Measurements from ENCODE around the gene CES2. TPM values are rescaled to one million over a fixed set of nuclear protein-coding genes. Genes with fewer than 3 reads are reported as not detected.

Gene CES2
- total RNA-seq, 1 donor from 2014 or later = 47.6 TPM

DNA sequence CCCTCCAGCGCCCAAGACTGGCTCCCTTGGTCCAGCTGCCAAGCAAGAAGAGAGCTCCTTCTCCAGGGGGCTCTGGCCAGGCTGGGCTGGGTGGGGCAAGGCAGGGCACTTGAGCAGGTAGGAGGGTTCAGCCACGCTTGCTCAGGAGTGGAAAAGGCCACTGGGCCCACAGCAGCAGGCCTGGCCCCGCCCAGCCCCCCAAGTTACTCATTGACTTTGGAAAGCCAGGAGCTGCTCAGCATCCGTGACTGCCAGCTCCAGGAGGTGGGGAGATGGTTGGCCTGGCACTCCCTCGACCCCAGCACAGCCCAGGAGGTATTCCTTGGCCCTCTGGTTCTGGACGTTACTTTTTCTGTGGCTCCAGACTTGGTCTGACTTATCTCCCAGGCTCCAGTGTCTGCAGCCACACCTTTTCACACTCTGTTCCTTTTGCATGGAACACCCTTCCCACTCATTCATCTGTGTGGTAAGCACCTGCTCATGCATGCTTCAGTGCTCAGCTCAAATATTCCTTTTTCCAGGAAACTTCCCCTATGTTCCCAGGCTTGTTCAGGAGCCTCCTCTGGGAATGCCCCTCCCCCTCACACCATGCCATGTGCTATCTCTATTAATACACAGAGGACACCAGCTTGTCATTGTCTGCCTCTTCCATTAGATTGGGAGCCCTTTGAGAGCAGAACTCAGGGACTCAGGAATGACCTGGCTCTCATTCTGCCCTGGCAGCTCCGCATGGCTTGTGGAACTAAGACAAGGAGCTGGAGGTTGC is 16.3 kb upstream of the CES2 start, which contains the start of gene CDH16:
TSS of gene CDH16 (minus strand) at position 83 of the 766 bp plus-strand sequence. CDS start 820 bp downstream, outside the sequence.
- no peak for DNase-seq (ENCODE audit: low spot score)

DNA sequence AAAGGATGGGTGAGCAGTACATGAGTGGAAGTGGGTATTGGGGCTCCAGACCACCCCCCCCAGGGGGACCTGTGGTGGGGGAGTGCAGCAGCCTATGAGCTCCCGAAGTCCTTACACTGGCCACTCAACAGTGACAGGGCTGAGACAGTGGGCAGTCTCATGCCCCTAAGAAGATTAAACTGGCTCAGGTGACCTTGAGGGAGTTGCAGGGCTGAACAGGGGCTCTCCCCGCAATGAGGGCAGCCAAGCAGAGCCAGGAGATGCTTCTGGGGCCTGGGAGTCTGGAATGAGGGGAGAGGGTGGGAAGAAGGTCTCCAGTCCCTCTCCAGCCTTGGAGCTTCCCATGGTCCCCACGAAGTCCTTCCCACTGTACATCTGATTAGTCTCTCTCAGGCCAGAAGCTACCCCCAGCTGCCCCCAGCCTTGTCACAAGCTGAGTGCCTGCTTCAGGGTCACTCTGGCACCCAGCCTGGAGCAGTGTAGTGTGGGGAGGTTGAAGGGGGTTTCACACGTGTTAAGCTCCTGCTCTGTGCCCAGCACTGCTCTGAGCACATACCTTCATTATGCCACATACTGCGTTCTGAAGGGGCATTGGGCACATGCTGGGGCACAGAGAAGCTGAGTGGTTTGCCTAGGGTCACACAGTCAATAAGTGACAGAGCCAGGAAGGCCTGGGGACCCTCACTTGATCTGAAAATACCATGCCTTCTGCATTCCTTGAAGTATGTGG is 15.6 kb upstream of the CES2 start:
- no peak for DNase-seq (ENCODE audit: low spot score)

DNA sequence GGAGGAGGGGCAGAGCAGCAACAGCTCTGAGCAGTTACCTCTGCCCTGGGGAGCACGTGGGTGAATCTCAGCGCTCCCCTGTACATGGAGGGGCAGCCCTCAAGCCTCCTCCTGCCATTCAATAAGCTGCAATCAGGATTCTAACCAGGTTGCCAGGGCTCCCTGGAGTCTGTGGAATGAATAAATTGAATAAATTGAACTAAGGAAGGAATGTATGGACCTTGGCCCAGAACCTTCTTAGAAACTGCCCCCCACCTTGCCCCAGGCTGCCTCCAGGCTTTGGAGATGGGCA is 15.1 kb upstream of the CES2 start:
- no peak for DNase-seq (ENCODE audit: low spot score)

DNA sequence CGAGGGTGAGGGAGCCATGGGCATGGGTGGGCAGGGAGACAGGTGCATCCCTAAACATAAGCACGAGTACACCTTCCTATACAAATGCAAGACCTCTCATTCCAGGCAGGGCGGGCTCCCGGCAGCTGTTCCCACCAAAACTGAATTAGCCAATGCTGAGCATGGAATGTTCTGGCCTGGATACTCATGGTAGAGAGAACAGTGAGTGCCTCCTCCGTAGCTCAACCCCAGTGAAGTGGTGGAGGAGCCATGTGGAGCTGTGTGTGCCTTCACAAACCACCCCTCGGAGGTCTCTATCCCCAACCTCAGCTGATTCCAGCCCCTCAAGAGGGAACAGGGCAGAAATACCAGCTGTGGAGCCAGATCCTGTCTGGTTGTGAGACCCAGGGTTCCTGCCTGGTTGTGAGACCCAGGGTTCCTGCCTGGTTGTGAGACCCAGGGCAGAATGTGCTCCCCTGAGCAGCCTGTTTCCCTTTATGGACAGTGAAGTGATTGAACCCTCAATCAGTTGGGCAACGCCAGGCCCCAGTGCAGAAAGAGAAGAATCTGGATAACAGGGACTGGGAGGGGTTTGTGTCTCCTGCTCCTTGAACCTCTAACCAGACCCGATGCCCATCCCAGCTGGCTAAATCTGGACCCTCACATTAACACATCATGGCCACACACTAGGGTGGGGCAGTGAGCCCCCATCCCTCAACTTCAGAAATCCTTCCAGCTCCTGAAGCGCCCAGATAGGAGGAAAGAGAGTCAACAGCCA is 14.2 kb upstream of the CES2 start:
- DNase-seq (ENCODE audit: low spot score) = no peak

DNA sequence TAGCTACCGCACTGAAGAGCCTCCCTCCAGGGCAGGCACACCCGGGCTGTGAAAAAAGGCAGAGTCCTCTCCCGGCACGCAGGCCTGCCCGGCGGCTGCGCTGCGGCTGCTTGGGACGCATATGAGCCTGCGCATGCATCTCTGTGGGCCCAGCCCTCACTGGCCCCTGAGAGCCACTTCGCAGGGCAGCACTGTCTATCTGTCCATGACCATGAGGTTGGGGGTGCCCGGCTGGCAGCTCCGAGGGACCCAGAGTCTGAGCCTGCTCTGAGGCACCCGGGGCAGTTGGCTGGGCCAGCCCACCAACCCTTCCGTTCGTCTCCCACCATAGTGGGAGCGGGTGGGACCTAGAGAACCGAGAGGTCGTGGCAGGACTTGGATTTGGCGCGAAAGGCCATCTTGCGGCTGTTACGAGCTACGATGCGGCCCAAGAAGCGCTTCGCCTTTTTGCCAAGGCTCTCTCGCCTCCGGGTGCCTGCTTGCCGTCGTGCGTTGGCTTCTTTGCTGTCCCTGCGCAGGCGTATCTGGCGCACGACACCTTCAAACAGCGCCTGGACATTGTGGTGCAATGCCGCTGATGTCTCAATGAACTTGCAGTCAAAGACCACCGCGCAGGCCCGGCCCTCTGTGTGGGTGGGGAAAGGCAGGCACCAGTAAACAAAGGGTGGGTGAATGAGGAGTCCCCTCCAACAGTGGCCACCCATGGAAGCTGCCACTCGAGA is 13.4 kb upstream of the CES2 start:
- DNase-seq (ENCODE audit: low spot score) = no peak

DNA sequence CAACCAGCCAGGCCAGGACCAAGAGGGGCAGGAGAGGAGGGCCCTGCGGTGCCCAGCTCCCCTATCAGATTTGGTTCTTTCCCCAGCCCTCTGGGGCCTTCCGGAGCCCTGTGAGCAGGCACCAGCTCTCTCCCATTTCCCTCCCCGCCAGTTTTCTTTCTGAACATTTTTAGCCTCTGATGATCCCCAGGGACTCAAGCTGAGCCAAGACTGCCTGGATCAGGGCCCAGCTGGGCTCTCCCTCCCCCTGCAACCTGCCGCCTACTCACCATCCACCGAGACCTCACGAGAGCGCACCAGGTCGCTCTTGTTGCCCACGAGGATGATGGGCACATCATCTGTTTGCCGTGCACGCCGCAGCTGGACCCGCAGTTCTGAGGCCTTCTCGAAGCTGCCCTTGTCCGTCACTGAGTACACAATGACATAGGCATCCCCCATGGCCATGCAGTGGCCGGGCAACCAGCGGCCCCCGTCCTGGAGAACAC is 12.0 kb upstream of the CES2 start:
- DNase-seq (ENCODE audit: low spot score) = no peak

DNA sequence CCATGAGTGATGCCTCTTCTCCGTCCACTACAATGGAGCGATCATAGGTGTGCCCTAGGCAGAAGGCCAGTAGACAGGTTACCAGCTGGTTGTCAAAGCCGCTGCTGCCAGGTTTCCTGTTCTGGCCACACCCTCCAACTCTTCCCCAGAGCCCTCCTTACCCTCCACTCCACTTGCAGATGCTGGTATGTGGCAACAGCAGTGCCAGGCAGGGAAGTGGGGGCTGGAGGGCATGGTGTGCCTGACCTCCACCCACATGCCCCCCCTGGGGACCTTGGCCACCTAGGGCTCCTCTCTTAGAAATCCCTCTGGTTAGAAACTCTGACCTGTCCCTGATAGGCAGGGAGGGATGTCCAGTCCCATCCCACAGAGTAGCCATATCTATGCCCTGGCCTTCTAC is 11.4 kb upstream of the CES2 start:
- no peak for DNase-seq (ENCODE audit: low spot score)

DNA sequence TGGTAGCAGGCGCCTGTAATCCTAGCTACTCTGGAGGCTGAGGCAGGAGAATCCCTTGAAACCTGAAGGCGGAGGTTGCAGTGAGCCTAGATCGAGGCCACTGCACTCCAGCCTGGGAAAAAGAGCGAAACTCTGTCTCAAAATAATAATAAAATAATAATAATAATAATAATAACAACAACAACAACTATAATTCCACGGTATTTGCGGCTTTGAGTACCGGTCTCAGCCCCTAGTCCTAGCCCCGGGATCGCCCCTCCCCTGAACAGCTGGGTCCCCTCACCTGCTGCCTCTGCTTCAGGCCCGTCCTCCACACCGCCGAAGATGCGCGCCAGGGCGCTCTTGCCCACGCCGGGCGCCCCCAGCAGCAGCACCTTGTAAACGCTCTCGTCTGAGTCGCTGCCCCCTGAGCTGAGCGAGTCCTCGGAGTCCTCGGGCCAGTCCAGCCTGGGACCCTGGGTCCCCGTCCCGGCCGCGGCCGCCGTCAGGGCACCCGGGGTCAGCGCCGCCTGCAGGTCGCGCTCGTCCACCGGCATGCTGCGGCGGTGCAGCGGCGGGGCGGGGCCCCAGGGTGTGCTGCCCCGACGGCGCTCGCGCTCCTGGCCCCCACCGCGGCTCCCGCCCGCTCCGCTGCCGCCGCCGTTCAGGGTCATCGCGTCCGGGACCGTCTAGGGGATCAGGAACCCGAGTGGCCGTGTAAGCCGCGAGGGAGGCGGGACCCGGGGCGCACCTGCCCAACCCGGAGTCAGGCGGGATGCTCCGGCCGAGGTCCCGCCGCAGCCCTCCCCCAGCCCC is 10.6 kb upstream of the CES2 start:
- no peak for DNase-seq (ENCODE audit: low spot score)

DNA sequence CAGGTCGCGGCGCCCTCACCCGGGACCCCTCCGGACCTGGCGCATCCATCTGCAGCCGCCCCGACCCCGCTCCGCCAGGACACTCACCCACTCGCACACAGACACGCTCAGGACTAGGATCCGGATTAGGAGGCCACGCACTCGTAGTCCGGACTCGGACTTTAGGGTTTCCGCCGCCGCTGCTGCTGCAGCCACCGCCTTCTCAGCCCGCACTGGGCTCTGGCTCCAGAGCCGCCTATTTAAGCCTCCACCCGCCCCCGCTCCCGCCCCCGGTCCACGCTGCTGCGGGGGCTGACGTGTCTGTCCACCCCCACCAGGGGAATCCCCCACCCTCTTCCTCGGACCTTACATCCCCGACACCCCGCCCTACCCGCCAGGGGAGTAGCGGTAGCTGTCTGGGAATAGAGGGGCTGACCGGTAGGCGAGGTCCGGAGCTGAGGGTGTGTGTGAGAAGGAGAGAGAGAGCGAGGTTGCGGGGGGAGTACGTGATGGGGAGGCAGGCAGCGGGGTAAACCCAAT is 9.9 kb upstream of the CES2 start, which contains the start of gene RRAD:
TSS of gene RRAD (minus strand) at position 214 of the 519 bp plus-strand sequence. CDS start 356 bp downstream, outside the sequence.
- DNase-seq (ENCODE audit: low spot score) = no peak

DNA sequence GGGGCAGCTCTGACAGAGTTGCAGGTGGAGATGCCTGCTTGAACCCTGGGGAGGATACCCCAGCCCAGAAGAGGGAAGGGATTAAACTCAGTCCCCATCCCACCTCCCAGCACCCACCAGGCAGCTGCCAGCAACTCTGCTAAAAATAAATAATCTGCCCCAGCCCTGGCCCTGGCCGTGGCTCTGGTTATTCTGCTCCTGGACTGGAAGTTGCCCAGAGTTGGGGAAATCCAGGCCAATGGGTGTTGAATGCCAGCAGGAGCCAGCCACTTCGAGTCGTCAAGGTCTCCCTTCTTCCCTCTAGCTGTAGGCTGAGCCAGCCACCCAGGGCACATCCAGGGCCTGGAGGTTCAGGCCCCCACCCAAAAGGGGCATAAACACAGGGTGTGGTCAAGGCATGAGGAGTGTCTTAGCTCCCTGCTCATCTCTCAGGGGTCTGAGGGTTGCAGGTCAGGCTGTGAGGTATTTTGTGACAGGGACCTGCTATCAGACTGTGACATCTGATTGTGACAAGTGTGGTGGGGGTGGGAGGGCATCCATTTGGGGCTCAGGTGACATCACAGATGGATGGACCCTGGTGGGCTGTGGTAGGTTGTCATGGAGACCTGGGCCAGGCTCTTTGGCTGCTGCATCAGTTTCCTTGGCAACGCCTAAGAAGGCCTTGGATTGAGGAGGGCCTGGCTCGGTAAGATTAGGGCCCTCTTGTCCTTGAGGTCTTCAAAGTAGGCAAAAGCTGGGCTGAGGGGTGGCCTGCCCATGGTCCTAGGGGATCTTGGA is 9.0 kb upstream of the CES2 start:
- no peak for DNase-seq (ENCODE audit: low spot score)

DNA sequence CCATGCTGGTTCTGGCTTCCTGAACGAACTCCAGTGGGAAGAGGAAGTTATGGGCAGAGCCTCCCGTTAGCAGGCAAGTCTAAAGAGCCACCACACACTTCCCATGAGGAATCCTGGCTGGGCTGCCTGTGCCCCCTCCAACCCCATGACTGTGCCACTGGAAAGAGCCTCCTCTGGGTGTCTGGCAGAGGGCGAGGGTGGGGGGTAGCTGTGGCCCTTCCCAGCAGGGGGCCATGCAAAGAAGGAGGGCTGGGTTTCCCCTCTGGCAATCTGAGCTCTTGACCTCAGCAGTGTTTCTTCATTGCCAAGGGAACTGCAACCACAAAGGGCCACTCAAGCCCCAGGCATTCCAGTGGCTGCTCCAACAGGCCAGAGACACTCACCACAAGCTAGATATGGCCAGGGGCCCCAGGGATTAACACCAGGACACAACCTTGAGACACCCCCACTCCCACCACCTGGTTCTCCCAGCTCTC is 8.3 kb upstream of the CES2 start:
- DNase-seq (ENCODE audit: low spot score) = no peak

DNA sequence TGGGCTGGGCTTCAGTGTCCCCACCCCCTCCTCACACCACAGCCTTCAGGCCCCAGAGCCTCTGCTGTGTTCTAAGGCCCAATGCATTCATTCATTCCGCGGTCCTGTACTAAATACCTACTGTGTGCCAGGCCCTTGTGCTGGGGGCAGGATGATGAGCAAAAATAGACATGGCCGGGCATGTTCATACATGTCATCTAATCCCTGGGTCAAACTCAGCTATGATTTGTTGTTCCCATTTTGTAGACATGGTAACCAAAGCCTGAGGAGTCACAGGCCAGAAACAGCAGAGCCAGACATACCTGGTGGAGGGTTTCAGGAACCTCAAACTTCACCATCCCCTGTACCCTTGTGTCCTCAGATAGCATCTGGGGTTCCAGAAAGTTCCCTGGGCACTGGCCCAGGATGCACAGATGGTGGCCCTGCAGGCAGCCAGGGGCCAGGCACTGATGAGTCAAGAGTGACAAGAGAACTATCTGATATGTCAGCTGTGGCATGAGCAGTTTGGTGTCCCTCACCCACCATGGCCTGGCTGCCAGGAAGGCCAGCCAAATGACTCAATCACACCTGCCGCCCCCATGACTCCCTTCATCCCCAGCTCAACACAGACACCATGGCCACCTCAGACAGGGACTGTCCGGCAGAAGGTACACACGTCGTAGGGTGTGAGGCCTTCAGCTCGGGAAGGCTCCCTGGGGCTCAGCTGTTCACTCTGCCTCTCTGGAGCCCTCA is 7.2 kb upstream of the CES2 start:
- DNase-seq (ENCODE audit: low spot score) = no peak

DNA sequence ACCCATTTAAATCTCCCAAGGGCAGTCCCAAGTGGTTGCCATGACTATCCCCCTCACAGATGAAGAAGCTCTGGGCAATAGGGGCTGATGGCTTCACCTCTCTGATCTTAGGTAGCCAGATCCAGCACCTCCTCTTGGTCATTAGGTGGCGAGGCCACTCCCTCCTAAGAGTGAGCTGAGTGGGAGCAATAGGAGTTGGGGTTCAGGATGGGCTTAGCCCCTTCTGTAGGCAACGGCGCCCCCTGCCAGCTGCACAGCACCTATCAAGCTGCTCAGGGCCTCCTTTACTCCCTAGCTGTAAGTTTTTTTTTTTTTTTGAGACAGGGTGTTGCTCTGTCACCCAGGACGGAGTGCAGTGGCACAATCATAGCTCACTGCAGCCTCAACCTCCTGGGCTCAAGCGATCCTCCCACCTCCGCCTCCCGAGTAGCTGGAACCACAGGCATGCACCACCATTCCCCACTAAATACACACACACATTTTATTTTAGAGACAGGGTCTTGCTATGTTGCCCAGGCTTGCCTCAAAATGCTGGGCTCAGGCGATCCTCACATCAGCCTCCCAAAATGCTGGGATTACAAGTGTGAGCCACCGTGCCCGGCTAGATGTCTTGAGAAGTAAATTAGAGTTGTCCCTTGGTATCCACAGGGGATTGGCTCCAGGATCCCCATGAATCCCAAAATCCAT is 6.5 kb upstream of the CES2 start:
- no peak for DNase-seq (ENCODE audit: low spot score)

DNA sequence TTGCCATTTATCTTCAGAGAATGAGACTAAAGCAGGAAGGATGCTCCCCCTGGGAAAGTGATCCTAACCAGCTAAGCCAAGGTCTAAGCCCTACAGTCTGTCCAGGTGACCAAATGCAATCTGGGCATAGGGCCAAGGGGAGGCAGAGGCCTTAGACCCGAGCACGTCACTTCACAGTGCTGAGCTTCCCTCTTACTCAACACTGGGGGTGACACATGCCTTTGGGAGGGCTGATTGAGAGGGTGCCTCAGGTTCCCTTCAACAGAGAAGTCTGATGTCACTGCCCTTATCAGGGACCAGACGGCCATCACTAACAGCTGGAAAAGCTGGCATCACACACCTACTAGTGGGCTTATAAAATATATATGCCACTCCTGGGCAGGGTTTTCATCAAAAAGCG is 5.1 kb upstream of the CES2 start:
- no peak for DNase-seq (ENCODE audit: low spot score)

DNA sequence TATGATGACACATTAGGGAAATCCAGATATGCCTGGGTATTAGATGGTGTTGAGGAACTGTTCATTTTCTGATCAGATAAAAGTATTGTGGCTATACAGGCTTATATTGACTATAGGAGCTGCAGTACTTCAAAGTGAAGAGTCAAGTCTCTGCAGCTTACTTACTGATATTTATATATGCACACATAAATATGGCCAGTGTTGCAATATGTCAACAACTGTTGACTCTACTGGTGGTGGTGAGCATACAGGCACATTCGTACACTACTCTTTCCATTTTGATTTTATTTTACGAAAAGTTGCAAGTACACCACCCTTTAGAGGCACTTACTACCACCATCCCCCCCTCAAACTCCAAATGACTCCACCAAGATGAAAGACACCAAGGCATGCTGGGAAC is 3.7 kb upstream of the CES2 start:
- no peak for DNase-seq (ENCODE audit: low spot score)

DNA sequence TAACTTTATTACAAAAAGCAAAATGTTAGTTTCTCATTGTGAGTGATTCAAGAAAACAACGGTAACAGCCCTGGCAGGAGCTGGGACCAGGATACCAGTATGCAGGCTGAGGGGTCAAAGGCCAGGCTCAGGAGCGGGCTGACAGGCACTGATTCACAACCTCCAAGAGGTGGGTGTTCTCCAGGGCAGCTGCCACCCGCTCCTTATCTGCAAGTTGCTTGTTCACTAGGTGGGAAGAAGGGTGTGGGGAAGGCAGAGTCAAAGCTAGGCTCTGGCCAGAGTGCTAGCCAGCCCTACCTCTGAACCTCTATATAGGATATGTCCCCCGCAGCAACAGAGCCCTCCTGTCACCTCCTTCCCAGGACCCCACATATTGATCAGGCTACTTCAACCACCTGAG is 3.2 kb upstream of the CES2 start:
- DNase-seq (ENCODE audit: low spot score) = no peak

DNA sequence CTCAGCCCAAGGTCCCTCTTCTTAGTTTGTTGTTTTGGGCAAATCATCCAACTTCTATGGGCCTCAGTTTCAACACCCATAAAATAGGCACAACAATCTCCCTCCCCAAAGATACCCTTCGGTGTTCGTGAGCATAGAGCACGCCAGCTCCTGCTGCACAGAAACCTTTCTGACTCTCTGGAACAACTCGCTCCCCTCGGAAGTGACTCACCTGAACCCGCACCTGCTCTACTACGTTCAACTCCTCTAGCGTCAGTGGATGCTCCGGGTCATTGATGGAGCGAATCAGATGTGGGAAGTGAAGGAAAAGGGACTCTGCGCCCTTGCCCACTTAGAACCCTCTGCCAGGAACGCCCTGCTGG is 1.6 kb upstream of the CES2 start:
- DNase-seq (ENCODE audit: low spot score) = no peak

All from mesenteric fat pad (tissue), 1 donor.